ENCODE data around the gene NFIA.

The NFIA gene

DNA sequence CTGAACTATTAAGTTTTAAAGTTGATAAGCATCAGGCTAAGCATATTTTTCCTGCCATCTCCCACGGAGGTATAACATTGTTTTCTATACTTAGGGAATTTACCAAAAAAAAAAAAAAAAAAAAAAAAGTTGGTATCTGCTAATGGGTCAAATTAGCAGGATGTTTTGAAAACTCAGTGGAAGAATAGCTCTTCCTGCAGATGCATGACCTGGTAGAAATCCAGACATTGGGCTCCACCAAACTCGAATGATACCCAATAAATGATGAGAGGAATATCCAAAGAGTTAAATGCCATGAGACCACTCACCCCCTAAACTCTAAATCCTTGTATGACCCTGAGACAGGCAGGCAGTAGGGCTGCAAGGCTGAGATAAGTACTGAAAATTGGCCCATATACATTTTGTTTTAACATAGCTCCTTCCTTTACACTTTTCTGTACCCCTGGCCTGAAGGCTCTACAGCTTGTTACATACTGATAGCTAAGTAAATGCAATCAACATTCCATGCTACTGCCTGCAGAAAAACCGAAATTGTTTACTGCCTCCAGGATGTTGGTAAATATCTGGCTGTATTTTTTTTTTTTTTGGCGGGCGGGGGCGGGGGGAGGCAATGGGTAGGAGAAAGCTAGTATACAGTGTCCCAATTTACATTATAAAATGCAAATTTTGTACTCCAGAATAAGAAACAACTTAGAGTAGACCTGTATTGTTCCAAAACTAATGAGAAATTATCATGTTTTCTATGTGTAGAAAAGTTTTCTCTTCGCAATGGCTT, 57.6 kb downstream of the NFIA start:
- Histone ChIP-seq H3K27me3 (ENCODE audit: control insufficient read depth, insufficient read depth, low read length, poor library complexity, severe bottlenecking) (no peaks in the 10 kb centered on the region), H3K4me3 (ENCODE audit: insufficient read depth, low read depth, low read length) (no peak overlapping the region), H3K4me1 (ENCODE audit: control insufficient read depth, insufficient read depth, low read length) (peaks cover 9% of the 10 kb centered on the region), H3K36me3 (ENCODE audit: control insufficient read depth, insufficient read depth, low read length) (no peaks in the 10 kb centered on the region), H3K27ac (ENCODE audit: insufficient read depth, low read depth, low read length, poor library complexity, severe bottlenecking) (no peak overlapping the region), H3K9me3 (ENCODE audit: control insufficient read depth, low read length) (no peaks in the 10 kb centered on the region)
- WGBS, 2 experiments, result 91 to 97% methylated on average over 2 to 4 of the region's 7 CpGs

DNA sequence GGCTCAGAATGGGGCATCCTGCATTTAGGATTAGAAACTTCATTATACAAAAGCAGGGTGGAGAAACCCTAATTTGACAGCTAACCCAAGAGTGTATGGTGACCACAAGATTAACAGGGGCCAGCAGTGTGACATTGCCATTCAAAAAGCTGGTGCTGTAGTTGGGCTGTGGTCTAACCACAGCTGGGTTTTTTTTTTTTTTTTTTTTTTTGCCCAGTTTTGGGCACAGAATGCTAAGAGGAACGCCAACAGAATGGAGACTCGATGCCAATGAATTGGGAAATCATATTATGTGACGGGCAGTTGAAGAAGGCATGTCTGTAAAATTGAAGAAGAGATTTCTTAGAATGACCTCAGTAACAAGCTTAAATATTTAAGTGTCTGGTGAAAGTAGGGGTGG, 58.4 kb downstream of the NFIA start:
- WGBS, 2 experiments, result 93% methylated on average over 3 of the region's 3 CpGs
- no peaks in the 10 kb centered on the region for H3K36me3 ChIP-seq (ENCODE audit: control insufficient read depth, insufficient read depth, low read length)
- no peaks in the 10 kb centered on the region for H3K27me3 ChIP-seq (ENCODE audit: control insufficient read depth, insufficient read depth, low read length, poor library complexity, severe bottlenecking)
- H3K4me3 ChIP-seq (ENCODE audit: insufficient read depth, low read depth, low read length), result no peak overlapping the region
- peaks cover 9% of the 10 kb centered on the region for H3K4me1 ChIP-seq (ENCODE audit: control insufficient read depth, insufficient read depth, low read length)
- H3K27ac ChIP-seq (ENCODE audit: insufficient read depth, low read depth, low read length, poor library complexity, severe bottlenecking), result no peak overlapping the region
- H3K9me3 ChIP-seq (ENCODE audit: control insufficient read depth, low read length), result no peaks in the 10 kb centered on the region

DNA sequence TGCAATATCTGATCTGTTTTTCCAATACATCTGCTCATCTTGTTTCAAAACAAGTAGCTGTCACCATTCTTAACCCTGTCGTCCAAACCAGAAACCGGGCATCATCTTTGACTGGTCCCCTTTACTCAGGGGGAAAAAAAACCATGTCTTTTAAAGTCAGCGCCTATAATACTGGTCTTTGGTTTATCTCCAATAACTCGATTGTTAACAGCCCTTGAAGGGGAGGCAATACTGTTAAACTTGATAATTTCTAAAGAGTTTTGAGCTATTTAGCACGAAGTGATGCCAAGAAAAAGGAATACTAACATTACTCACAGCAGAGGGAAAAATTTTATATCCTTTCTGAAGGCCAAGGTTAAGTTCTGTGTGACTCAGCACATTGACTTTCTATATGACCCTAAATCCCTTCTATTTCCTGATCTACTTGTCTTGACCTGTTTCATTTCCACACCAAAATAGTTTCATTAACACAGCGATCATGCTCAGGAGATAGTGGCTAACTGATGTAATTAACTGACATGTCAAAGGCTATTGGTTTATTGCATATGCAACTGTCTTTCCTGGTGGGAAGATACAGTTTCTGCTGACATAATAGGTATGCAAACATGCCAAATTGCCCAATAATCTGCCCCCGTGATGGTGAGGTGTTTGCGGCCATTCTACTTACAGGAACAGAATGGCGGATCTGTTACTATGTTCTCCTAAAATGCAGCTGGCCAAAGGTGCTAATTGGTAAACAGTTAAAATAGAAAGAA, 59.1 kb downstream of the NFIA start:
- H3K27me3 ChIP-seq (ENCODE audit: control insufficient read depth, insufficient read depth, low read length, poor library complexity, severe bottlenecking), result no peaks in the 10 kb centered on the region
- H3K27ac ChIP-seq (ENCODE audit: insufficient read depth, low read depth, low read length, poor library complexity, severe bottlenecking), result no peak overlapping the region
- H3K4me1 ChIP-seq (ENCODE audit: control insufficient read depth, insufficient read depth, low read length), result peaks cover 9% of the 10 kb centered on the region
- no peaks in the 10 kb centered on the region for H3K9me3 ChIP-seq (ENCODE audit: control insufficient read depth, low read length)
- no peaks in the 10 kb centered on the region for H3K36me3 ChIP-seq (ENCODE audit: control insufficient read depth, insufficient read depth, low read length)
- no peak overlapping the region for H3K4me3 ChIP-seq (ENCODE audit: insufficient read depth, low read depth, low read length)
- WGBS, 2 experiments, result 88 to 89% methylated on average over 8 to 9 of the region's 9 CpGs

DNA sequence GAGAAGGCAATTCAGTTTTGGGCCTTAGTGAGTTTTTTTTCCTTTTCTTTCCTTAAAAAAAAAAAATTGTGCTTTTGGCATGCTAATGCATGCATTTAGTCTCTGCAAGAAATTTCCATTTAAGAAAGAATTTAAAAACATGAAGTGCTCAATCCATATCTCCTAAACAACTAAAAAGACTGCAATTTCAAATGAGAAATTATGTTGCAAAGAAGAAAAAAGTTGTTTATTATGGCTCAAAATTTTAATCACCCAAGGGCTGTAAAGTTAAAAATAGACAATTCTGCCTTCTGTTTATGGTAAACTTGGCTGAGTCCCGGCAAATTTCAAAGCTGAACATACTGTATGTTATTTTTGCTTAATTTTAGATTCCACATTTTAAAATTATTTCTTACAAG, 59.7 kb downstream of the NFIA start:
- no peaks in the 10 kb centered on the region for H3K9me3 ChIP-seq (ENCODE audit: control insufficient read depth, low read length)
- WGBS, 2 experiments, result 100% methylated on average over 1 of the region's 1 CpG; no CpG with 5 or more reads in 1 of the 2 experiments
- no peak overlapping the region for H3K27ac ChIP-seq (ENCODE audit: insufficient read depth, low read depth, low read length, poor library complexity, severe bottlenecking)
- H3K4me1 ChIP-seq (ENCODE audit: control insufficient read depth, insufficient read depth, low read length), result peaks cover 9% of the 10 kb centered on the region
- no peaks in the 10 kb centered on the region for H3K27me3 ChIP-seq (ENCODE audit: control insufficient read depth, insufficient read depth, low read length, poor library complexity, severe bottlenecking)
- no peaks in the 10 kb centered on the region for H3K36me3 ChIP-seq (ENCODE audit: control insufficient read depth, insufficient read depth, low read length)
- no peak overlapping the region for H3K4me3 ChIP-seq (ENCODE audit: insufficient read depth, low read depth, low read length)

DNA sequence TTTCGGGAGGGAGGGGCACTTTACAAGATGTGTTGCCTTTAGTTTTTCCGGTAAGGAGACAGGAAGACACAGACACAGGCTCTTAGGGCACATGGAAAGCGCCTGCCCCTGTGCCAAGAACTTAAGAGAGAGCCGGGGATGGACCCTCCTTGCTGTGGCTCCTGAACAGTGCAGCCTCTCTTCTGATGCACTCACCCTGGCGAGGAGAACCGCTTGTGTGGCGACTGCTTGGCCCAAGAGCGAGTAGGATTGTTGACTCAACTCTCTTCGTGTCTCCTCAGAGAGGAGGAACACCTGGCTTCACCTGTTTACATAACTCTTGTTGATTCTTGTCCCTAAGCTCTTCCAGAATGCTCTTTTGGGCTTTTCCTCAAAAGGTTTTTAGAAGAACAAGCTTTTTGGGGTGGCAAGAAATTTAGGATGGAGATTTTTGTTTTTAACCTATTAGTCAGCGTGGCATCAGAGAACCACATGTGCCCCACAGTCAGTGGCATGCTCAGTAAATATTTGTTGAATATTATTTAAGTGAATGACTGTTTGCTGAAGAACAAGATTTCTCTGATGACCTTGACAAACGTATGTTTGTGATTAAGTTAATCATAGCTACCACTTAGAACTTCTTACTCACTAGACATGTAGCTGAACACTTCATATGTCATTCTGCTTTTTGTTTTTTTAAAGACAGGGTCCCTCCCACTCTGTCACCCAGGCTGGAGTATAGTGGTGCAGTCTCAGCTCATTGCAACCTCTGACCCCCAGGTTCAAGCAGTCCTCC, 60.6 kb downstream of the NFIA start:
- H3K4me3 ChIP-seq (ENCODE audit: insufficient read depth, low read depth, low read length), result no peak overlapping the region
- no peaks in the 10 kb centered on the region for H3K27me3 ChIP-seq (ENCODE audit: control insufficient read depth, insufficient read depth, low read length, poor library complexity, severe bottlenecking)
- H3K36me3 ChIP-seq (ENCODE audit: control insufficient read depth, insufficient read depth, low read length), result no peaks in the 10 kb centered on the region
- H3K27ac ChIP-seq (ENCODE audit: insufficient read depth, low read depth, low read length, poor library complexity, severe bottlenecking), result no peak overlapping the region
- no peaks in the 10 kb centered on the region for H3K9me3 ChIP-seq (ENCODE audit: control insufficient read depth, low read length)
- 89% methylated on average over 11 of the region's 11 CpGs for WGBS, 2 experiments
- H3K4me1 ChIP-seq (ENCODE audit: control insufficient read depth, insufficient read depth, low read length), result peaks cover 9% of the 10 kb centered on the region

DNA sequence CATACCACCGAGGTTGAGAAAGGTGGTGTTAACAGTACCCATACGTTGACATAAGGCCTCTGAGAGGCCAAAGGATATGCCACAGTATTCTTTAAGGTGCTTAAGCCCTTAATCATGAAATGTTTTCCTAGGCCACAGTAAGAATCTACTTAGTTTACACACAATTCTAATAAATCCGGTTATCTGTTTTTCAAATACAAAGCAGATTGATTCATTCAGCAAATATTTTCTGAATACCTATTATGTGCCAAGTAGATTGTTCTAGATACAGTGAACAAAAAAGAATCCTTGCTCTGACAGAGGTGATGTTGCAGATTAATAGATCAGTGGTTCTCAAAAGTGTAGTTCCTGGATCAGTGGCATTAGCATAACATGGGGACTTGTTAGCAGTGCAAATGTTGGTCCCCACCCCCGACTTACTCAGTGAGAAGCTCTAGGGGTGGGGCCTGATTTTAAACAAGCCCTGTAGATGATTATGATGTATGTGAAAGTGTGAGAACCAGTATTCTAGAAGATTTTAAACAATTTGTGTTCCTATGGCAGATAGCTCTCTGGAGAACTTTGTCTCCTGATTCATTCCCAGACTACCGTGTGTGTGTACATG, 61.6 kb downstream of the NFIA start:
- H3K9me3 ChIP-seq (ENCODE audit: control insufficient read depth, low read length), result no peaks in the 10 kb centered on the region
- H3K27me3 ChIP-seq (ENCODE audit: control insufficient read depth, insufficient read depth, low read length, poor library complexity, severe bottlenecking), result no peaks in the 10 kb centered on the region
- H3K4me3 ChIP-seq (ENCODE audit: insufficient read depth, low read depth, low read length), result no peak overlapping the region
- no peaks in the 10 kb centered on the region for H3K36me3 ChIP-seq (ENCODE audit: control insufficient read depth, insufficient read depth, low read length)
- 90 to 93% methylated on average over 4 to 5 of the region's 5 CpGs for WGBS, 2 experiments
- no peak overlapping the region for H3K27ac ChIP-seq (ENCODE audit: insufficient read depth, low read depth, low read length, poor library complexity, severe bottlenecking)
- H3K4me1 ChIP-seq (ENCODE audit: control insufficient read depth, insufficient read depth, low read length), result peaks cover 9% of the 10 kb centered on the region

DNA sequence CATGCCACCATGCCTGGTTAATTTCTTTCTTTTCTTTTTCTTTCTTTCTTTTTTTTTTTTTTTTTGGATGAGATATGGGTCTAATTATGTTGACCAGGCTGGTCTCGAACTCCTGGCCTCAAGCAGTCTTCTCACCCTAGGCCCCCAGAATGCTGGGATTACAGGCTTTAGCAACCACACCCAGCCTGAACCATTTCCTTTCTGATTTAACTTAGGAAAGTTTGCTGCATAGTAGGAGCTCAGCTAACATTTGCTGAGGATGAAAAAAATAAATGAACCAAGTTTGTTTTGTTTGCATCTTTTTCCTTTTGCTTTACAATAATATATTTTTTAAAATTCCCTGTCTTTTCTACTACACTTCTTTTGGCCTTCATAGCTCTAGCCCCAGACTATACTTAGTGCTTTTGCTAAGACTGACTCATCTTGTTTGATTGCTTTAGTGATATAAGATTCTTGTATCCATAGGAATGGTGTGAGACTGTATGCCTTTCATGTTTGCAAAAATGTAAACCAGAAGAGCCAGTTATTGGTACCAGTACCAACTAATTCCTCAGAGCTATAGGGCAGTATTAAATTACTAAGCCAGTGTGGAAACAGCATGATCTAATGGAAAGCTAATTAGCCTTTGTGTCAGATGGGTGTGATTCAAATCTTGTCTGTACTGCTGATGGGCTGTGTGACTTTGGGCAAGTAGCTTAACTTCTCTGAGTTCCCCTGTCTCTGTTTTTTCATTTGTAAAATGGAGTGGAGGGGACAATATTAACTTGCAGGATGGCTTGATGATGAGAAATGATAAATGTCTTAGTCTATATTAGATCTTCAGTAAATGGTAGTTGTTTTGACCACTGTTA, 66.9 kb downstream of the NFIA start:
- Histone ChIP-seq H3K4me1 (ENCODE audit: control insufficient read depth, insufficient read depth, low read length) (peaks cover 6% of the 10 kb centered on the region), H3K9me3 (ENCODE audit: control insufficient read depth, low read length) (no peaks in the 10 kb centered on the region), H3K36me3 (ENCODE audit: control insufficient read depth, insufficient read depth, low read length) (no peaks in the 10 kb centered on the region), H3K4me3 (ENCODE audit: insufficient read depth, low read depth, low read length) (no peak overlapping the region), H3K27me3 (ENCODE audit: control insufficient read depth, insufficient read depth, low read length, poor library complexity, severe bottlenecking) (peaks cover under 1% of the 10 kb centered on the region), H3K27ac (ENCODE audit: insufficient read depth, low read depth, low read length, poor library complexity, severe bottlenecking) (no peak overlapping the region)
- WGBS, 2 experiments, result 90 to 95% methylated on average over 1 of the region's 1 CpG

DNA sequence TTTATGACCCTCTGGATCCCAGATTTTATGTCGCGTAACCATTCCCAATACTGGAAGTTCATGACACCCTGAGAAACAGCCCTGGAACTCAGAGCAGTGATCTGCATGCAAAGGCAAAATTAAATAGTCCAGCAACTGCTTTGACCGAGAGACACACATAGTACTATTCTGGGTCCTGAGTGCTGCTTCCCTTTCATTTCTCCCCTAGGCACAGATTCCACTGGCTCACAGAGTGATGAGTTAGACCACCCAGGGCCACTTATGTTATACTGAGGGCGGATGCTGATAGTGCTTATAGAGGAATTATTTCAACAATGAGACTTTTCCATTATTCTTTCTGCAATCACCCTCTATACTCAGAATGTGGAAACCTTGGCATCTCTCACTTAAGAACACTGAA, 69.2 kb downstream of the NFIA start:
- WGBS, 2 experiments, result 94 to 96% methylated on average over 3 of the region's 4 CpGs
- peaks cover 8% of the 10 kb centered on the region for H3K4me1 ChIP-seq (ENCODE audit: control insufficient read depth, insufficient read depth, low read length)
- H3K27me3 ChIP-seq (ENCODE audit: control insufficient read depth, insufficient read depth, low read length, poor library complexity, severe bottlenecking), result peaks cover 6% of the 10 kb centered on the region
- H3K36me3 ChIP-seq (ENCODE audit: control insufficient read depth, insufficient read depth, low read length), result no peaks in the 10 kb centered on the region
- no peaks in the 10 kb centered on the region for H3K9me3 ChIP-seq (ENCODE audit: control insufficient read depth, low read length)
- no peak overlapping the region for H3K27ac ChIP-seq (ENCODE audit: insufficient read depth, low read depth, low read length, poor library complexity, severe bottlenecking)
- H3K4me3 ChIP-seq (ENCODE audit: insufficient read depth, low read depth, low read length), result no peak overlapping the region

DNA sequence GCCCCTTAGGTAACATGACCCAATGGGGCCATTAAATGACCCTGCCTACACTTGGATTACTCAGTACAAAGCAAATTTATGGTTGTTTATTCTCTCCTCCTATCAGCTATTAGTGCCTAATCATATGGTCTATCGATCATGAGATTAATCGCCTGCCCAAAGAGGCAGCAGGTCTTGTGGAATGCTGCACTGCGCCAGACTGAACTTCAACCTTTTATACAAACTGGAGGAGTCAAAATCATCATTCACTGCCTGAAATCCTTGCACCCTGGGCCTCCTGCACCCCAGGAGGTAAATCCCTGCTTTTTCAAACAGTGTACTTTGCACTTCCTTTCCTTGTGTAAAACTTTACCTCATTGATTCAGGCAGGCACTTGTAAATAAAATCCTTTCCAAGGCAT, 69.7 kb downstream of the NFIA start:
- Histone ChIP-seq H3K4me1 (ENCODE audit: control insufficient read depth, insufficient read depth, low read length) (peaks cover 12% of the 10 kb centered on the region), H3K9me3 (ENCODE audit: control insufficient read depth, low read length) (no peaks in the 10 kb centered on the region), H3K36me3 (ENCODE audit: control insufficient read depth, insufficient read depth, low read length) (no peaks in the 10 kb centered on the region), H3K27ac (ENCODE audit: insufficient read depth, low read depth, low read length, poor library complexity, severe bottlenecking) (no peak overlapping the region), H3K27me3 (ENCODE audit: control insufficient read depth, insufficient read depth, low read length, poor library complexity, severe bottlenecking) (peaks cover 6% of the 10 kb centered on the region), H3K4me3 (ENCODE audit: insufficient read depth, low read depth, low read length) (no peak overlapping the region)
- 92% methylated on average over 3 of the region's 3 CpGs for WGBS, 2 experiments

Measured in ectodermal cell (in vitro differentiated cells).